Activated naive CD4-positive, alpha-beta T cell (primary cell): ENCODE data around the gene CACNA2D3.
"Not testable (repeated sequence)": the region's sequence is repeated elsewhere in the genome, so short reads cannot be mapped to it uniquely, and the experiment has no call there.

Experiments used
- DNase-seq, 4 experiments: peaks; one replicate each; lab custom pipeline; 2025; lab: John Stamatoyannopoulos, UW

The CACNA2D3 gene

DNA sequence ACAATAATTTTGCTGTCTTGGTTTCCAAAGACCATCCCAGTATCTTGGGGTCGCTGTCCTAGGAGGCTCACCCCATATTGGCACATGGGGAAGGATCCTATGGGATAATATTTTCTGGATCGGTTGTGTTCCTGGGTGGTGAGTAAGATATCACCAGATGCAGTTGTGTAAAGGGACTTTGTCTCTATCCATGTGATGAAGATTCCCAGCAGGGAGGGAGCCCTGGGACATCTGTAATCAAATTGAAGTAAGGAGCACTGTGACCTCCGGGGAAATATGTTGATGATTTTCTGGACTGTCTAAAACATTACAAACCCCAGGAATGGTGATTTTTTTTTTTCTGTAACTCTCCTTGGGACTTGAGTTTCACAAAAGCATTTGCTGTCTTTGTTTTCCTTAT lies 841.7 kb downstream of the CACNA2D3 start:
- DNase-seq: no peak

DNA sequence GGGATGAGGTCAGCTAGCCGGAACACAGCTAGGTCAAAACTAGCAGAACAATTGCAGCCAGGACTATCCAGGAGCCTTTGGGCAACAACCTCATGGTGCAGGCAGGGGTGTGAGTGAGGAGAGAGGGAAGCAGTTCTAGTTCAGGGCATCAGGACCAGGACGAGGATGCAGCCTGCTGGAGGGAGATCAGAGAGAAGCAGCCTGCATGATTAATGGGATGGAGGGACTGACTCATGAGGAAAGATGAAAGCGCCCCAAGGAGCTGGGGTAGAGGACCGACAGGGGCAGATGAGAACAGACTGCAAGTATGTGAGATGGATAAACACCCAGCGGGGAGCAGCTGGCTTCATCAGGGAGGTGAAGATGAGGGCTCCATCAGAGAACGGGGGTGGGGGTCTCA lies 843.4 kb downstream of the CACNA2D3 start:
- DNase-seq: no peak

DNA sequence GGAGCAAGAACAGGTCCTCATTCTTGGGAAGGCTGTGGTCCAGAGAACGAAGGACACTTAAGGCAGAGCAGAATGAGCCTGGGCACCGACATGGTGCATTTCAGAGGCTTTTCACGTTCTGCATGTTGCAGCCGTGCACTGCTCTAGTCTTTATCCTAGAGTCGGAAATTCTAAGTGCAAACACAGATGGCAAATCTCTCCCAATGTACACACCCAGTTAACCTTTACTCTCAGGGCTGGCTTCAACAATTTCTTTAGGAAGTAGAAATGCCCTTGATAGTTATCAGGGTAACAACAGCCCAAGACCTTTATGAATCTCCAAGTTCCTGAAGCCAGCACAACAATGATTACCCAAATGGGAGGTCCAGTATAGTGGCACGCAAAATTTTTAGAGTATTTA lies 844.6 kb downstream of the CACNA2D3 start:
- DNase-seq: no peak

GRCh38 chr3:54967731-54968161 lies 845.4 kb downstream of the CACNA2D3 start:
- DNase-seq: no peak

GRCh38 chr3:54968546-54969172 lies 846.3 kb downstream of the CACNA2D3 start:
- no peak for DNase-seq

DNA sequence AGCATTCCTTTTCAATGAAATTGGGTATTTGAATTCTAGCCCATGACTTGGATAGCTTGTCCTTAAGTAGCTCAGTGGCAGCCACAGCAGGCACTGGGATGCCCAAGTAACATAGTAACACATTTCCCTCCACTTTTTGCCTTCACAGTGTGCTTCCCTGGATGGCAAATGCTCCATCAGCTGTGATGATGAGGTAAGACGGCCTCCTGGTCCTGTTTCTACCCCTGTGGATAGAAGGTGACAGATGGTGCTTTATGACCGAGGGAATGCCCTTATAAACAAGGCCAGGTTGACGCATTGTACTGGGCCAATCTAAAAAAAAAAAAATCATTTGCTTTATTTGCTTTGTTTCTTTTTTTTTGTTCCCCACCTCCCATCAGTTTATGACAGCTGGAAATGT lies 847.3 kb downstream of the CACNA2D3 start:
- DNase-seq: no peak

GRCh38 chr3:54970895-54971294 lies 848.5 kb downstream of the CACNA2D3 start:
- DNase-seq: no peak

- DNase-seq: no peak
Measured at GRCh38 chr3:54977439-54977838, 855.1 kb downstream of the CACNA2D3 start.

- DNase-seq: not testable (repeated sequence)
Measured at GRCh38 chr3:54977946-54978345, 855.6 kb downstream of the CACNA2D3 start.

- no peak for DNase-seq
Measured at GRCh38 chr3:54982807-54983206, 860.5 kb downstream of the CACNA2D3 start.

GRCh38 chr3:54983266-54984099 lies 861.1 kb downstream of the CACNA2D3 start:
- DNase-seq: no peak

DNA sequence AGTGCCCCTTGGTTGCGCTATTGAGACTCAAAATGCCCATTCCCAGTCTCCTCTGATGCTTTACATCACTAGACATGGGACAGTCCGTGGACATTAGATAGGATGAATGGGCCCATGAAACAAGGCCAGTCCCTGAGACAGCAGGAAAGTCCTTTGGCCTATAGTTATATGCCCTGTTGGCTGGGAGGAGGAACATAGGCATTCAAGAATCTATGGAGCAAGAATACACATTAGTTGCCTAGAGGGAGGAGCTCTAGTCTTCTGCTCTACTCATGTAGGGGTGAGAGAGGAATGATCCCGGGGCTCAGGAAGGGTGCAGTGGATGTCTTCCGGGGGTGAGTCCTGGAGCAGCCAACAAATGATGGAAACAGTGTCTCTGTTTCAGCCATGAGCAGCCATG lies 863.5 kb downstream of the CACNA2D3 start:
- DNase-seq: no peak

- DNase-seq: no peak
Measured at GRCh38 chr3:54986294-54986693, 863.9 kb downstream of the CACNA2D3 start.

DNA sequence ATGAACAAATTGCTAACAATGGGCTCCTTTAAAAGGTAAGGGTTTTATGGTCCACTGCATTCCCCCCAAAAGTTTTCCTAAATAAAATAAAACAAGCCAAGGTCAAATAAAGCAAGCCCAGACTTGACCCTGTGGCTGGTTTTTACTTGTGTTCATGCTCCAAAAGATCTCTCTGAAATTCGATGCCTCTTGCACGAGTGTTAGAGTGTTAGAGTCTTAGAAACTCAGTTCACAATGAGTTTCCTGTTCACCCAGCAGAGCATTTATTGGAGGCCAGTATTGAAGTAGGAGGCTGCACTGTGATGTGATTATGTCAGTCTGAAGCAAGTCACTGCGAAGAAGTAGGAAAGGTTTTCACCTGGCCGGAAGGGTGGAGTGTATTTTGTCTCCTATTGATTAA lies 865.4 kb downstream of the CACNA2D3 start:
- DNase-seq: no peak

DNA sequence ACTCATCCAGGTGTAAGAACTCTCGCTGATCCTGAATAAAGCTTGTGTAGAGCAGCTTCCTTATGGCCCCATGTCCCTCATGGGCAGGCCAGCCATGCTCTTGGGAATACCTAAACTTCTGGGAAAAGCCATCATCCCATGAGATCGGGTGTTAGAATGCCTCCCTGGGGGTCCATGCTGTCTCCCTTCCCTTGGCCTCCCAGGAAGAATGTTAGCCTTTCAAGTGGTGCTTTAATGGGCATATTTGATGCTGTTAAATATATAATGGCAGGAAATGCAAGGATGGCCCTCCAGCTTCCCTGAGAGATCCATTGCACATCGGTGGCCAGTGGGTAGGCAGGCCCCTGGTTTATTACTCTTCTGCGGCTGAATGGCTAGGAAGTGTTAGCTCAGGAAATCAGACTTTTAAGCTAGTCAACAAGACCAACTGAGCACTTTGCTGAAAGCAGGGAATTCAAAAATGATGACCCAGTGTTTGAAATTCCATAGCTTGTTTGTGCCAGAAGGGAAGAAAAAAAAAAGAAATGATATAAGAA lies 866.0 kb downstream of the CACNA2D3 start:
- no peak for DNase-seq

- DNase-seq: no peak
Measured at GRCh38 chr3:54988838-54989630, 866.7 kb downstream of the CACNA2D3 start.

- no peak for DNase-seq
Measured at GRCh38 chr3:54994111-54994513, 871.8 kb downstream of the CACNA2D3 start.

GRCh38 chr3:54999159-54999558 lies 876.8 kb downstream of the CACNA2D3 start:
- DNase-seq: no peak

GRCh38 chr3:54999811-55000210 lies 877.5 kb downstream of the CACNA2D3 start:
- no peak for DNase-seq

- no peak for DNase-seq
Measured at GRCh38 chr3:55000546-55000945, 878.2 kb downstream of the CACNA2D3 start.

- DNase-seq: no peak
Measured at GRCh38 chr3:55000953-55001352, 878.6 kb downstream of the CACNA2D3 start.

- DNase-seq: no peak
Measured at GRCh38 chr3:55002416-55002930, 880.1 kb downstream of the CACNA2D3 start.
